MCF 10A (cell line): ENCODE measurements around the gene LSM14A. TPM values are rescaled to one million over a fixed set of nuclear protein-coding genes. Genes with fewer than 3 reads are reported as not detected.

Source experiments
- BruUV-seq: library from RNA; stranded (reverse); fragments of 400-500 nt; replicated peaks from 2 replicates; lab custom pipeline; 2021; lab: Mats Ljungman, UMichigan
- CTCF ChIA-PET: fragments of 300-600 bp; sonication (Branson Sonifier 250); formaldehyde crosslinking; extraction: SDS; loops from one replicate; lab custom pipeline; 2021; ENCODE audit warnings: antibody characterized with exemption, inconsistent platforms; lab: Yijun Ruan, JAX
- POLR2A ChIA-PET: fragments of 300-600, 350-650 bp; sonication (Branson Sonifier 250); formaldehyde crosslinking; extraction: SDS; loops from one replicate; lab custom pipeline; 2020; ENCODE audit warnings: antibody characterized with exemption, inconsistent platforms; lab: Yijun Ruan, JAX
- DNase-seq: peaks from one replicate; pipeline ENCODE4 v3.0.0-alpha.2; 2018; ENCODE audit not compliant: unreplicated experiment
- H3K27ac Mint-ChIP-seq: one replicate; pipeline ENCODE4 v1.8.0; 2022; ENCODE audit warnings: mild to moderate bottlenecking, low read depth, mixed read lengths; ENCODE audit not compliant: unreplicated experiment
- H3K27me3 Mint-ChIP-seq: one replicate; pipeline ENCODE4 v1.8.0; 2022; ENCODE audit warnings: mixed read lengths; ENCODE audit not compliant: insufficient read depth, unreplicated experiment
- H3K36me3 Mint-ChIP-seq: one replicate; pipeline ENCODE4 v1.8.0; 2022; ENCODE audit warnings: mild to moderate bottlenecking, moderate library complexity, mixed read lengths; ENCODE audit not compliant: insufficient read depth, unreplicated experiment
- H3K4me1 Mint-ChIP-seq: one replicate; pipeline ENCODE4 v1.8.0; 2022; ENCODE audit warnings: mixed read lengths; ENCODE audit not compliant: insufficient read depth, unreplicated experiment
- H3K4me3 Mint-ChIP-seq: one replicate; pipeline ENCODE4 v1.8.0; 2022; ENCODE audit warnings: mild to moderate bottlenecking, moderate library complexity, mixed read lengths; ENCODE audit not compliant: unreplicated experiment
- H3K9me3 Mint-ChIP-seq: one replicate; pipeline ENCODE4 v1.8.0; 2022; ENCODE audit warnings: mixed read lengths; ENCODE audit not compliant: unreplicated experiment
- intact Hi-C: fragments of 100-400 bp; cut with micrococcal nuclease; formaldehyde crosslinking; loops from 2 replicates; pipeline ENCODE4 v1.14.1; 2022
- total RNA-seq: library from RNA; stranded (reverse); gene quantifications from 2 replicates; pipeline ENCODE4 v1.2.3, GENCODE V29; 2022
- TF ChIP-seq, protein P1 (sequence below): fragments of 200-600 bp; IDR thresholded peaks from one replicate; pipeline ENCODE4 v1.8.0; 2022; ENCODE audit warnings: antibody characterized with exemption, mild to moderate bottlenecking; ENCODE audit not compliant: unreplicated experiment

The LSM14A gene
- total RNA-seq, 1 experiment from 2014 or later, result 100 TPM

DNA sequence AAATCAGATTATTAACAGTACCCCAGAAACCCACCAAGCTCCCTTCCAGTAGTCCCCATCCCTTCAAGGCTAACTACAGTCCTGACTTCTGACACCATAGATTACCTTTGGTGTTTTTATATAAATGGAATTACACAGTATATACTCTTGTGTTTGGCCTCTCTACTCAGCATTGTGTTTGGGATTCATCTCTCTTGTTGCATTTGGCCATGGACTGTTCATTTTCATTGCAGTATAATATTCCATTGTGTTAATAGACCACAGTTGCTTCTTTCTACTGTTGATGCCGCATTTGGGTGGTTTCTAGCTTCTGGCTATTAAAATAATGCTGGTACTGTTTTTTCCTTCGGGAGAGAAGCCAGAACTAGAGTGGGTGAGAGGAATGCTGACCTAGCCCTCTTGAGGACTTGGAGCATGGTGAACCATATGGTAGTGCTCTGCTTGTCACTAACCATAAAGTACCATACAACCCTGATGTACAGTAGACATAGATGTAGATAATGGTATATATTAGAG, 63.2 kb downstream of the LSM14A start:
- H3K4me1 Mint-ChIP-seq, result peaks cover 12% of the 10 kb centered on the region
- H3K27me3 Mint-ChIP-seq, result no peaks in the 10 kb centered on the region
- CTCF ChIA-PET, result interaction anchor here (0.6 to 1.0 kb wide), 2 partner anchors 15 to 1818 kb away, joined by 3 to 5 read pairs; no protein-coding TSS in a partner anchor
- intact Hi-C loops, result no loop called here
- no TSS peak for BruUV-seq
- H3K4me3 Mint-ChIP-seq, result no peak overlapping the region
- DNase-seq, result no peak
- POLR2A ChIA-PET, result interaction anchor here (0.6 kb wide), 1 partner anchor 59 kb away, joined by 3 read pairs; no protein-coding TSS in a partner anchor
- H3K36me3 Mint-ChIP-seq, result peaks cover 7% of the 10 kb centered on the region
- peak overlapping the region; percentile 40 for H3K27ac Mint-ChIP-seq
- H3K9me3 Mint-ChIP-seq, result no peaks in the 10 kb centered on the region
- TF ChIP-seq, protein P1, sequence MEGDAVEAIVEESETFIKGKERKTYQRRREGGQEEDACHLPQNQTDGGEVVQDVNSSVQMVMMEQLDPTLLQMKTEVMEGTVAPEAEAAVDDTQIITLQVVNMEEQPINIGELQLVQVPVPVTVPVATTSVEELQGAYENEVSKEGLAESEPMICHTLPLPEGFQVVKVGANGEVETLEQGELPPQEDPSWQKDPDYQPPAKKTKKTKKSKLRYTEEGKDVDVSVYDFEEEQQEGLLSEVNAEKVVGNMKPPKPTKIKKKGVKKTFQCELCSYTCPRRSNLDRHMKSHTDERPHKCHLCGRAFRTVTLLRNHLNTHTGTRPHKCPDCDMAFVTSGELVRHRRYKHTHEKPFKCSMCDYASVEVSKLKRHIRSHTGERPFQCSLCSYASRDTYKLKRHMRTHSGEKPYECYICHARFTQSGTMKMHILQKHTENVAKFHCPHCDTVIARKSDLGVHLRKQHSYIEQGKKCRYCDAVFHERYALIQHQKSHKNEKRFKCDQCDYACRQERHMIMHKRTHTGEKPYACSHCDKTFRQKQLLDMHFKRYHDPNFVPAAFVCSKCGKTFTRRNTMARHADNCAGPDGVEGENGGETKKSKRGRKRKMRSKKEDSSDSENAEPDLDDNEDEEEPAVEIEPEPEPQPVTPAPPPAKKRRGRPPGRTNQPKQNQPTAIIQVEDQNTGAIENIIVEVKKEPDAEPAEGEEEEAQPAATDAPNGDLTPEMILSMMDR, result no peak

DNA sequence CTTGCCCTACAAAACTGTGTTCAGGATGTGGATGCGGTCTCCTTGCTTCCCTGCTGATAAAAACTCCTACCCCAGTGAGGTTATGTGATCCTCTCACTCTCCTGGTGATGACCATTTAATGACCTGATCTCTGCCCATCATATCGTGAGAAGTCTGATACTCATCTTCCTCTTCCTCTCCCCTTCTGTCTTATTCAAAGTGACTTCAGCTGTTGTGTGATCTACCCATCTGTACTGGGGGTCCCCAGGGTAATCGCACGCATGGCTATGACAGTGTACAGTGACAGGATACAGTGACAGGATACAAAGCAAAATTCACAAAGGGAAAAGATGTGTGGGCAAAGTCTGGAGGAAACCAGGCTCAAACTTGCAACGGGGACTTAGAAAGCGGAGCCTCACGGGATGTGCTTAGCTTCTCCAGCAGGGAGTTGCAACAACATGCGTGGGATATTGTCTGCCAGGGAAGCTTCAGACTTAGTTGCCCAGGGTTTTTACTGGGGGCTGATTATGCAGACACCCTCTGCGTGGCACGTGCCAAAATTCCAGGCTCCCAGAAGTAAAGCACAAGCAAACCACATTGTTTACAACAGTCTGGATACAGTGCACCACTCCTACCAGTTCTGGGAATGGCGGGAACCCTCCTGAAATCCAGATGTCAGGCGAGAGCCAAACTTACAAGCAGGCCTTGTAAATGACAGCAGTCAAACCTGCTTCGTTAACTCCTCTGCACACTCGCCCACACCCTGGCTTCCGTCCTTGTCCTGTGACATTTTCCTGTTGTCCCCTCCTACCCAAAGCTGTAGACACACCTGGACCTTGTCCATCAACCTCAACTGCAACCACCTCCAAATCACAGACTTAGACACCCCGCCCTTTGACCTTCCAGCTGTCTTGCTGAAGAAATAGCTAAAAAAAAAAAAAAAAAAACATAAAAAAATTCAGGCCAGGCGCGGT, 64.0 kb downstream of the LSM14A start:
- Mint-ChIP-seq H3K4me3 (no peak overlapping the region), H3K27me3 (no peaks in the 10 kb centered on the region), H3K9me3 (no peaks in the 10 kb centered on the region), H3K27ac (peak overlapping the region; percentile 40), H3K4me1 (peaks cover 12% of the 10 kb centered on the region), H3K36me3 (peaks cover 7% of the 10 kb centered on the region)
- BruUV-seq, result no TSS peak
- TF ChIP-seq, protein P1, result no peak
- DNase-seq, result no peak
- CTCF ChIA-PET, result interaction anchor here (0.6 to 1.6 kb wide), 2 partner anchors 9 to 16 kb away, joined by 3 to 4 read pairs; no protein-coding TSS in a partner anchor
- intact Hi-C loops, result no loop called here
- POLR2A ChIA-PET, result interaction anchor here (0.9 kb wide), 1 partner anchor 11 kb away, joined by 3 read pairs; no protein-coding TSS in a partner anchor

DNA sequence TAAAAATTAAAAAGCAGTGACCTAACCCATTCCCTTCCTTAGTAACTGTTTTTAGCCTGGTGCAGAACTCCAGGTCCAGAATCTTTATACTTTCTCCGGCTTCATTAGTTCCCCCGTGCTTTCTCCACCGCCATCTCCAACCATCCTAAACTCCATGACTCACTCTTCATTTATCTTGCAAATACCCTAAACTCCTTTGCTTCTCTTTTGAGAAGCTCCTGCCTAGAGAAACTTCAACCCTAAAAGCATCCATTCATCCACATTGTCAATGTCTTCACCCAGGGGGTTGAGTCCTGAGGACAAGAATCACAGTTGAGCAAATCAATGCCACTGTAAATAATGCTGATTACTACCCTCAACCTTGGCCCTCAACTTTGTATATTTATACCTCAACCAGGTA, 65.0 kb downstream of the LSM14A start:
- intact Hi-C loops, result no loop called here
- no peak for DNase-seq
- Mint-ChIP-seq H3K27me3 (no peaks in the 10 kb centered on the region), H3K27ac (no peak overlapping the region), H3K4me1 (peaks cover 10% of the 10 kb centered on the region), H3K4me3 (no peak overlapping the region), H3K9me3 (no peaks in the 10 kb centered on the region), H3K36me3 (peaks cover 7% of the 10 kb centered on the region)
- POLR2A ChIA-PET, result interaction anchor here (0.6 to 0.9 kb wide), 2 partner anchors 10 to 38 kb away, joined by 3 read pairs; no protein-coding TSS in a partner anchor
- BruUV-seq, result no TSS peak
- CTCF ChIA-PET, result interaction anchor here (0.7 to 1.6 kb wide), 3 partner anchors 12 to 43 kb away, joined by 3 read pairs; no protein-coding TSS in a partner anchor
- TF ChIP-seq, protein P1, result no peak

DNA sequence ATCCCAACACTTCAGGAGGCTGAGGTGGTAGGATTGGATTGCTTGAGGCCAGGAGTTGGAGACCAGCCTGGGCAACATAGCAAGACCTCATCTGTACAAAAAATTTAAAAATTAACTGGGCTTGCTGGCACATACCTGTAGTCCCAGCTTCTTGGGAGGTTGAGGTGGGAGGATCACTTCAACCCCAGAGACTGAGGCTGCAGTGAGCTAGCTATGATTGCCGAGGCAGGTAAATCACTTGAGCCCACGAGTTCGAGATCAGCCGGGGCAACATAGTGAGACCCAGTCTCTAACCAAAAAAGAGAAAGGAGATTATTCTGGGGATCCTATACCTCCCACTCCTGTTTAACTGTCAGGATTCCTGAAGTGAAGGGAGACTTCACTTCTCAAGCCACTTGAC, 65.6 kb downstream of the LSM14A start:
- CTCF ChIA-PET, result interaction anchor here (0.6 to 1.1 kb wide), 4 partner anchors 13 to 165 kb away, joined by 3 read pairs; no protein-coding TSS in a partner anchor
- Mint-ChIP-seq H3K27ac (no peak overlapping the region), H3K9me3 (no peaks in the 10 kb centered on the region), H3K27me3 (no peaks in the 10 kb centered on the region), H3K4me3 (no peak overlapping the region), H3K36me3 (peaks cover 7% of the 10 kb centered on the region), H3K4me1 (peaks cover 4% of the 10 kb centered on the region)
- TF ChIP-seq, protein P1, result no peak
- BruUV-seq, result no TSS peak
- no peak for DNase-seq
- intact Hi-C loops, result no loop called here
- POLR2A ChIA-PET, result no interaction called here
